Spinal cord (tissue), 10 donors: Measurements from ENCODE around the gene PPEF2. TPM values are rescaled to one million over a fixed set of nuclear protein-coding genes. Genes with fewer than 3 reads are reported as not detected.
A peak's percentile ranks its signal among the peaks of the same experiment; 100 is the strongest.

Experiments
- DNase-seq, 6 donors: peaks; one replicate each; pipeline versions ENCODE4 v3.0.0 to v3.0.0-alpha.2; 2013 to 2015; ENCODE audit warnings: low spot score in 6 of 6, low read depth in 4 of 6
- H3K27ac ChIP-seq: one replicate; pipeline ENCODE4 v1.5.1; 2013; ENCODE audit warnings: low read depth, low read length, control low read depth
- H3K27me3 ChIP-seq: one replicate; pipeline ENCODE4 v1.6.1; 2013; ENCODE audit warnings: low read length; ENCODE audit not compliant: control insufficient read depth, insufficient read depth
- H3K36me3 ChIP-seq: one replicate; pipeline ENCODE4 v1.6.1; 2013; ENCODE audit warnings: low read length; ENCODE audit not compliant: control insufficient read depth, insufficient read depth
- H3K4me1 ChIP-seq: one replicate; pipeline ENCODE4 v1.6.1; 2013; ENCODE audit warnings: low read length; ENCODE audit not compliant: control insufficient read depth, insufficient read depth
- H3K4me3 ChIP-seq: one replicate; pipeline ENCODE4 v1.5.1; 2013; ENCODE audit warnings: low read depth, low read length, control low read depth
- H3K9me3 ChIP-seq: one replicate; pipeline ENCODE4 v1.6.1; 2013; ENCODE audit warnings: low read length; ENCODE audit not compliant: control insufficient read depth, insufficient read depth
- WGBS: methylation state at CpG from one replicate; pipeline ENCODE4 v1.1.5; 2013; ENCODE audit warnings: missing lambda C conversion rate; ENCODE audit not compliant: insufficient coverage; 5-methylcytosine and 5-hydroxymethylcytosine counted together
- polyA plus RNA-seq, 2 donors: library from polyadenylated mRNA; unstranded; fragments of 120-200 nt; gene quantifications; one replicate each; pipeline ENCODE4 v1.2.1, GENCODE V29; 2013; ENCODE audit not compliant: insufficient read length in 2 of 2
- total RNA-seq, 2 donors: library from RNA; depleted of rRNA in 1 of 2; stranded (reverse); fragments of 120-200 nt in 1 of 2; fragments of >200 nt in 1 of 2; gene quantifications; one replicate each; pipeline versions ENCODE4 v1.2.3 to v1.2.4, GENCODE V29; 2013 to 2014
- donor health status: healthy.

The PPEF2 gene
- total and polyA plus RNA-seq, 4 donors = 0.06 to 0.48 TPM; not detected in 2

- WGBS = 92% methylated on average over 3 of the region's 4 CpGs
- H3K27ac ChIP-seq = no peak overlapping the region
Measured at GRCh38 chr4:75843596-75843995, 58.7 kb downstream of the PPEF2 start.

GRCh38 chr4:75841641-75842520 lies 60.4 kb downstream of the PPEF2 start:
- DNase-seq = peak in 1 of 6 donors; percentile 22
- Histone ChIP-seq H3K36me3 (no peaks in the 10 kb centered on the region), H3K27me3 (no peaks in the 10 kb centered on the region), H3K9me3 (no peaks in the 10 kb centered on the region), H3K4me1 (no peaks in the 10 kb centered on the region), H3K27ac (no peak overlapping the region), H3K4me3 (no peak overlapping the region)
- whole genome bisulfite sequencing = 60% methylated on average over 3 of the region's 8 CpGs

More at GRCh38 chr4:75843596-75843995, 58.7 kb downstream of the PPEF2 start:
- H3K4me1 ChIP-seq = peaks cover 7% of the 10 kb centered on the region
- no peaks in the 10 kb centered on the region for H3K27me3 ChIP-seq
- H3K36me3 ChIP-seq = no peaks in the 10 kb centered on the region
- no peak overlapping the region for H3K4me3 ChIP-seq
- no peaks in the 10 kb centered on the region for H3K9me3 ChIP-seq
- DNase-seq = no peak

- H3K4me1 ChIP-seq = no peaks in the 10 kb centered on the region
- H3K4me3 ChIP-seq = no peak overlapping the region
- no peaks in the 10 kb centered on the region for H3K27me3 ChIP-seq
- no peak for DNase-seq
- H3K27ac ChIP-seq = no peak overlapping the region
- H3K9me3 ChIP-seq = no peaks in the 10 kb centered on the region
- H3K36me3 ChIP-seq = no peaks in the 10 kb centered on the region
- no CpG with 5 or more reads among the region's 2 CpGs for WGBS
Measured at GRCh38 chr4:75834772-75835154, 67.5 kb downstream of the PPEF2 start.

- WGBS = no CpG with 5 or more reads among the region's 1 CpG
- H3K9me3 ChIP-seq = no peaks in the 10 kb centered on the region
- H3K27me3 ChIP-seq = no peaks in the 10 kb centered on the region
- H3K36me3 ChIP-seq = no peaks in the 10 kb centered on the region
- H3K4me3 ChIP-seq = no peak overlapping the region
- DNase-seq = no peak
- no peak overlapping the region for H3K27ac ChIP-seq
- H3K4me1 ChIP-seq = no peaks in the 10 kb centered on the region
Measured at GRCh38 chr4:75834095-75834771, 68.0 kb downstream of the PPEF2 start.

- Histone ChIP-seq H3K27me3 (no peaks in the 10 kb centered on the region), H3K9me3 (no peaks in the 10 kb centered on the region), H3K4me3 (no peak overlapping the region), H3K27ac (no peak overlapping the region), H3K36me3 (no peaks in the 10 kb centered on the region), H3K4me1 (no peaks in the 10 kb centered on the region)
- no CpG with 5 or more reads among the region's 2 CpGs for WGBS
- no peak for DNase-seq
Measured at GRCh38 chr4:75831856-75832405, 70.3 kb downstream of the PPEF2 start.

- no peak overlapping the region for H3K4me3 ChIP-seq
- no peaks in the 10 kb centered on the region for H3K36me3 ChIP-seq
- no peaks in the 10 kb centered on the region for H3K9me3 ChIP-seq
- no peak for DNase-seq
- WGBS = no CpG with 5 or more reads among the region's 1 CpG
- H3K27me3 ChIP-seq = no peaks in the 10 kb centered on the region
- H3K27ac ChIP-seq = no peak overlapping the region
- no peaks in the 10 kb centered on the region for H3K4me1 ChIP-seq
Measured at GRCh38 chr4:75830906-75831305, 71.3 kb downstream of the PPEF2 start.

GRCh38 chr4:75823812-75824211 lies 78.4 kb downstream of the PPEF2 start:
- Histone ChIP-seq H3K27me3 (no peaks in the 10 kb centered on the region), H3K4me1 (no peaks in the 10 kb centered on the region), H3K9me3 (no peaks in the 10 kb centered on the region), H3K27ac (no peak overlapping the region), H3K36me3 (no peaks in the 10 kb centered on the region), H3K4me3 (no peak overlapping the region)
- no peak for DNase-seq
- WGBS = 38% methylated on average over 2 of the region's 2 CpGs

- Histone ChIP-seq H3K9me3 (no peaks in the 10 kb centered on the region), H3K27ac (no peak overlapping the region), H3K4me1 (no peaks in the 10 kb centered on the region), H3K4me3 (no peak overlapping the region), H3K27me3 (no peaks in the 10 kb centered on the region), H3K36me3 (no peaks in the 10 kb centered on the region)
- WGBS = 91% methylated on average over 3 of the region's 5 CpGs
- no peak for DNase-seq
Measured at GRCh38 chr4:75822416-75822815, 79.8 kb downstream of the PPEF2 start.

GRCh38 chr4:75821966-75822365 lies 80.3 kb downstream of the PPEF2 start:
- DNase-seq = no peak
- Histone ChIP-seq H3K36me3 (no peaks in the 10 kb centered on the region), H3K4me3 (no peak overlapping the region), H3K9me3 (no peaks in the 10 kb centered on the region), H3K27ac (no peak overlapping the region), H3K27me3 (no peaks in the 10 kb centered on the region), H3K4me1 (no peaks in the 10 kb centered on the region)
- 90% methylated on average over 2 of the region's 5 CpGs for WGBS
